HG03060 (cell line): Measurements from ENCODE around the gene SLC29A3.

Experiments
- ATAC-seq: cut with Tn5 transposase; IDR thresholded peaks from one replicate; pipeline ENCODE4 v1.9.1; 2021; ENCODE audit warnings: low read depth, moderate number of reproducible peaks; ENCODE audit not compliant: unreplicated experiment

The SLC29A3 gene

DNA sequence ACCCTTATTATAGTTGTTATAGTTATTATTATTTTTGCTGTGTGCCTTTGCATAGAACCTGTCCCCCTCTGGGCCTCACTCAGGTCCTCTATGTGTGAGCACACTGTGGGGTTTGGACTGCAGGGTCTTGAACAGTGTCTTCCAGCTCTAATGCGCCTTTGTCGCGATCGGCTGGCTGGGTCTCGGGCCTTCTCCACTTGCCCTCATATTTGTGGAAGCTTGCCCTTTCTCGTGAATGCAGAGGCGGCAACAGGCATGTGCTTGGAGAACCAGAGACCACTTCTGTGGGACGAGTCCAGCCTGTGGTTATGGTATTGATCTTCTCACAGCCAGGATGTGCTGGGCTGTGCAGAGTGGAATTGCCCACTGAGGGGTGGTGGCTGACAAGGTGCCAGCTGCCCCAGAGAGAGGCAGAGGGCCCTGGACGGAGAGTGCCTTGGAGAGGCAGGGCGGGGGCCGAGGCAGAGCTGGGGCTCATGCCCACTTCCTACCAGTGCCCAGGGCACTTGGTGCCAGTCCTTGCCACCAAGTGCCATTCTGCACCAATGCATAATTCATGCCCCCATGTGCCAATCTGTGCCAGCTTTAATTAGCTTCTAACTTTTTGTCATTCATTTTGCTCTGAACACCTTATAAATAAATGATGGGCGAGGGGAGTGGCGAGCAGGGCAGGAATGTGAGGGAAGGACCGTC lies 70.9 kb downstream of the SLC29A3 start:
- no peak for ATAC-seq

DNA sequence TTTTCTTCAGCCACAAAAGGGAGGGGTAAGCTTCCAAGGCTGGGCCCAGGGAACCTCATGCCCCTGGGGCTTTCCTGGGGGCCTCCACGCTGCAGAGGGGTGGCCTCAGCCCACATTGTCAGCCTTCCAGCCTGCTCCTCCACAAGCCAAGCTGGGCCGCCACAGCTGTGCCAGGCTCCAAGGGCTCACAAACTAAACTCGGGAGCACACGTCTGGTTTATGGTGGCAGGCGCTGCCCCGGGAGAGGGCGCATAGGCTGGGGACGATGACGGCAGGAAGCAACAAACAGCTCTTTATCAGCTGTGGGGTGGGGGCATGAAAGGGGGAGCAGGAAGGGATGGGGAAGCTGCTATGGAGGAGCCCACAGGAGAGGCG lies 71.4 kb downstream of the SLC29A3 start:
- no peak for ATAC-seq

DNA sequence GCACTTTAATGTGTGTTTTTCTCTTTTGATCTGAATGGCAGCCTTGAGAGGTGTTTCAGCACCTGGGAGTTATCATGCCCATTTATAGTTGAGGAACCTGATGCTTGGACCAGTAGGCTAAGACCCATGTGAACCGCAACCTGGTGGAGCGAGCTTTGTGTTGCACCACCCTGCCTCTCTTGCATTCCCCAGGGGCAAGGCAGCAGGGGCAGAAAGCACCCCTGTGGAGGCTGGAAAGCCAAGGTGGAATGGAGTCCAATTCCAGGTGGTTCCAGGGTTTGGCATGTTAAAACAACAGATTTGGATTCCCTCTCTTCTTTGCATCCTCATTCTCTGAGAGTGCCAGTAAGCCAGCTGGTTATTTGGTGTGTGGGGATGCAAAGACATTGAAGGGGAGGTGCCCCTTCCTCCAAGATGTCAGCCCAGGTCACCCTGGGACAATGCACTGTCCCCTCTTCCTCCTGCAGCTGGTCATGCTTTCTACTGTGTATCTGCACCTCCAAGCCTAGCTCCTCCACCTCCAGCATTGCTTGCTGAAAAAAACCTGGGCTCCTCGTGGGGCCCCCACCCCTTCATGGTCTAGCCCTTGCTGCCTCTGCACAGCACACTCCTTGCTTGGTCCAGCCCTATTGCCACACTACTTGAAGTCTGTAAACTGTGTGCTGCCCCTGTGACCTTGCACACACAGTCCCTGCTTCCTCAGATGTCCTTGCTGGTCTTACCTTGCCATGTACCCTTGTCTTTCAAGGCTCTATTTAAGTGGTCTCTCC lies 72.0 kb downstream of the SLC29A3 start:
- no peak for ATAC-seq

DNA sequence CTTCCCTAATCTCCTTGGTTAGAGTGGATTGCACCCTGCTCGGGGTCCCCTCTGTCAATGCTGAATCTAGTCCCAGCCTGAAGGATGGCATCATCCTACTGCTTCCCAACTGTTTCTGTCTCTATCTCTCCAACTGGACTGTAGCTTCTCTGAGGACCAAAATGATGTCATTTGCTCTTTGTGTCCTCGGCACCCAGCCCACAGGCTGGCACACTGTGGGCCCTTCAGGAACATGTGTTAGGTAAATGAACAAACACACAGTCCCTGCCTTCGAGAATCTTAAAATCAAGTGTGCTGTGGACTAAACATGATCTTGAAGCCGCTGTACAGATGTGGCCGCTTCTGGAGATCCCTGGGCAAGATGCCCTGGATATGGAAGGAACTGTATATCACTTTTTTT lies 72.6 kb downstream of the SLC29A3 start:
- ATAC-seq: no peak

DNA sequence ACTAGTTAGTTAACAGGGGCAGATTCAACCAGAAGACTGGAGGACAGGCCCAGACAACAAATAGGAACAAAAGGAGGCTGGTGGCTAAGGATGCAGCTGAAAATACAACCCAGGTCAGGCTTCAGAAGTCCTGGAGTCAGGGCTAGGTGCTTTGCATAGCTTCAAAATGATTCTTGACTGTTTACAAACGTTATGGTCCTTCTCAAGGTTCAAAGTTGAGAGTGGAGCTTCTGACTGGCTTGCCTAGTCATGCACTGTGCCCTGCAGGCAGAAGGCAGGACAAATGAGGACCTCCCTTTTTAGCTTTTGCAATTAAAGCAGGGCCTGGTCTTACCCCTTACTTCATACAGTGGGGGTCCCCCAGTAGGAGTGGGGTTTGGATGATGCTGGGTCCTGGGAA lies 73.2 kb downstream of the SLC29A3 start:
- ATAC-seq: no peak

DNA sequence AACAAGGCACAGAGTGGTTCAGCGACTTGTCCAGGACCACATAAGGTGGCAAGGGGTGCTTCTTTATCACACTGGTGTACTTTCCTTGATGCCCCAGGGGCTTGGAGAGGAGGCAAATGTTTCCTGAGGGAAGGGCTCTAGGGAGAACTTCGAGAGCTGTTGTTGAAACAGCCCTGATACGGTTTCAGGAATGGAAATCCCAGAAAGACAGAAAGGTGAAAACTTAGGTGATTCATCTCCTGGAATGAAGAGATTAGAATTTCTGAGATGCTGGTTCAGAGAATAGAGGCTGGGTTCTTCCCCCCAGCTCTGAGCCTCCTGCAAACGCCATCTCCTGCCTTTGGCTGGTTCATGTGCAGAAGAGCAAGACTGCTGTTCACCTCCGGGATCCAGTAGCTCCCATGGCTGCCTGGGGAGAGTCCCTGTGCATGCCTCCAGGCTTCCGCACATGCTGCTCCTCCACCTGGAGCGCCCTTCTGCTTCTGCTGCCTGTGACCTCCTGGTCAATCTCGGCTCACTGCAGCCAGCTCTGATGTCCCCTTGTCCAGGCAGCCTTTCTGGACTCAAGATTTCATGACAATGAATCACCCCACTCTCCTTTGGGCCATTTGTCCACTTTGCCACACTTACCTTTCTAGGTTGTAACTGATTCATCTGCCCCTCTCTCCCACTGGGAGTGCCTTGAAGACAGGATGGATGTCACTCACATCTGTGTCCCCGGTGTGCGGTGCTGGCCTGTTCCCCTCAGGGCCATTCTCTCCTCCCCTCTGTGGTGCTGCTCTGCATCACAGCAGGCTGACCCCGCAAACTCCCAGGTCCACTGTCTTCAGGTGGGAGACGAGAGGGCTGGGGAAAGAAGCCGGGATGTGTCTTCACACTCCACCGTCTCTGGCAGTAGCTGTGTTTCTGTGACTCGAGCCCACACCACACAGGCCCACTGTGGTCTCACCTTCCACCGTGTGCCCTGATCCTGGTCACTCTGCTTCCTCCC lies 74.0 kb downstream of the SLC29A3 start:
- ATAC-seq: no peak

DNA sequence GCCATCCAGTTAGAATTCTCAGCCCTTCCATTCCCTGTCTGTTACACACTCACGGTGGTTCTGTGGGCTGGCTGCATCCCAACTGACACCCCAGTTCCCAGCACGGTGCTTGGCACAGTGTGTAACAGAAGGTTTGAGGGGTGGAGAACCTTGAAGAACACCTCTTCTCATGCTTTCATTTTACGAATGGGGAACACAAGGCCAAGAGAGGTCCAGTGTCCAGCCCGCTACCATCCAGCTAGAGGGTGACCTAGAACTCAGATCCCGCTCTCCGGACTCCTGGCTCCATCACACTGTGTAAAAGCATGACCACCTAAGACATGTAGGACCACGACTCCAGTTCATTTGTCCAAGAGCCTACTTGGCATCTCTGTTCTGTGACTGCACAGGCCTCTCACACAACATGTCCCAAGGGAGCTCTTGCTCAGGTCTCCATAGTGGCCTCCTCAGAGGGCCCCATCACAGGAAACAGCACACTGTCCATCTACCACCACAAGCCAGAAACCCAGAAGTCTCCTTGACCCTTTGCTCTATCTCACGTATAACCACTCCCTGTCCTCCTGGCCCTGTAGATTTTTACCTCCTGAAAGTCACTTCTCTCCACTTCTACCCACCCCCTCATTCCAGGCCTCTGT lies 74.9 kb downstream of the SLC29A3 start:
- no peak for ATAC-seq

DNA sequence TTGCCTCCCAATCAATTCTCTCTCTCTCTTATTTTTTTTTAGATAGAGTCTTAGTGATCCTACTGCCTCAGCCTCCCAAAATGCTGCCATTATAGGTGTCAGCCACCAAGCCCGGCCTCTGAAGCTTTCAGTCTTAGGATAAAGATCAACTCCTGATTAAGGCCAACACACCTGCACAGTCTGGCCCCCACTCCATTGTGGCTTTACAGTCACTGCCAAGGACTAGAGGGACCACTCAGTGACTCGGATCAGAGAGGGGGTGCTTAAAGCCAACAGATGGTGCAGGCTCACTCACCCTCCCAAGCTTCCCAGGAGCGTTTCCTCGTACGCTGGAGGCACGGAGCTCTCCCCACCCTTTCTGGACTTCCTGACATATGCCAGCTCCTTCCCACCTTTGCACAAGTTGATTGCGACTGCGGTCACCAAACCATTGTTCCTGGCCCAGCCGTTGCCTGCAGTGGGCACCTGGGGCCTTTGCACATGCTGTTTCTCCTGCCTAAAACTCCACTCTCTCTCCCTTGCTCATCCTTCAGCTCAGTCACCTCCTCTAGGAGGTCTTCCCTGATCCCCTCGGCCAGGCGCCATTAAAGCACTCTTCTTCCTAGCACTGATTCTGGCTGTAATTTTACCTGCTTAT lies 76.0 kb downstream of the SLC29A3 start:
- ATAC-seq: no peak

DNA sequence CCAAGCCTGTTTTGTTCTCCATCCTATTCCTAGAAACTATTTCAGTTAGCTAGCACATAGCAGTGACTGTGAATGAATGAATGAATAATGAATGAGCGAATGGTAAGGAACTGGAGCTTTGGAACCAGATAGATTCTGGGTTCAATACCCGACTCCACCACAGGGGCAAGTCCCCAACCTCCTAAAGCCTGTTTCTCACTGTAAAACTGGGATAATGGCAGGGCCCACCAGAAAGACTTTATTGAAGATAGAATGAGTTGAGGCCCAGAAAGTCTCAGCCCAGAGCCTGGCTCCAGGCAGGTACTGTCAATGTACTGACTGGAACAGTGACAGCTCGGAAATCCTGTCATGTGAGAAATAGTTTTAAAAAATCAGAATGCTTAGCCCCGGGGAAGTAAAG lies 76.6 kb downstream of the SLC29A3 start:
- ATAC-seq: no peak

DNA sequence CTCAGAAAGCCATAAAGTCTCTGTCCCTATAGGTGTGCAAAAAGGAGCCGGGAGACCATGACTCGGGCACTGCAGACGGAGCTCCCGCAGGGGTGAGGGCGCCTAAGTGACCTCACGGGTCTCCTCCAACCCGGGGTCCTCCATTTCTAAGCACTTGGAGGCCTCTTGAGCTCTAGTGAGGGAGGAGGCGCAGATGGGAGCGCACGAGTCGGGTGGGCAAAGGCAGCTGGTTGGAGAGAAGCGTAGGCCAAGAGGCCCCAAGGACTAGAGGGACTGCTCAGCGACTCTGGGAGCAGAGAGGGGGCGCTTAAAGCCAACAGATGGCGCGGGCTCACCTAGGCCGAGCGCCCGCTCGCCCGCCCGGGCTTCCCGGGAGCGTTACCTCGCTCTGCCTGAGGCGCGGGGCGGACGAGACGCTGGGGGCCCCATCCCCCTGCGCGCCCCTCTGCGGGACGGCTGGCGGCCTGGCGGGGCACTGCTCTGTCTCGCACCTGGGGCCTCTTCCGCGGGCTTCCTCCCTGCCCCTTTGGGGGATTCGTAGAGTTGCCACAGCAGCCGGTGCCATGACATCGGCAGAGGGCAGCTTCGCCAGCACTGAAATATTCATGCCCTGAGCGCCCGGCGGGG lies 77.1 kb downstream of the SLC29A3 start:
- no peak for ATAC-seq

DNA sequence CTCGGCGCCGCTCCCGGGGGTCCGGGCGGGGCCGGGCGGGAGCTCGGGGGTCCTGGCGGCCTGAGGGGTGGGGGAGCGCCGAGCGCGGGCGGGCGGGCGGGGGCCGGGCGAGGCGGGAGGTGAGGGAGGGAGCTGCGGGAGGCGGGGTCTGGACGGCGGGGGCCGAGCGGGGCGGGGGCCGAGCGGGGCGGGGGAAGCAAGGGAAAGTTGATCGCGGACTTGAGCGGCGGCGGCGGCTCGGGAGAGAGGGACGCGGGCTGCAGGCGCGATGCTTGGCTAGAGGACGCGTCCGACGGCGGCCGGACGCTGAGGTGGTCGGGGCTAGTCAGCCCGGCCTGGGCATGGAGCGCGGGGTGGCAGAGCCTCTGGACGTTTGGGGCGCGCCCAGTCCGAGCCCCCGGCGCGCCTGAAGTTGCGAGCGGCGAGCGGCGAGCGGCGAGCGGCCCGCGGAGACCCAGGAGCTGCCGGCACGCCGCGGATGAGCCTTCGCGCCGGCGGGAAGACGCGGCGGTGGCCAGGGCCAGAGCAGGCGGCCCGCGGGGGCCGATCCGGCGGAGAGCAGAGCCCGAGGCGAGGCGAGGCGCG lies 77.7 kb downstream of the SLC29A3 start, which contains the start of gene CDH23:
TSS of gene CDH23 (plus strand) at position 210 of the 585 bp plus-strand sequence. CDS start 42,912 bp downstream, outside the sequence.
- ATAC-seq: no peak

DNA sequence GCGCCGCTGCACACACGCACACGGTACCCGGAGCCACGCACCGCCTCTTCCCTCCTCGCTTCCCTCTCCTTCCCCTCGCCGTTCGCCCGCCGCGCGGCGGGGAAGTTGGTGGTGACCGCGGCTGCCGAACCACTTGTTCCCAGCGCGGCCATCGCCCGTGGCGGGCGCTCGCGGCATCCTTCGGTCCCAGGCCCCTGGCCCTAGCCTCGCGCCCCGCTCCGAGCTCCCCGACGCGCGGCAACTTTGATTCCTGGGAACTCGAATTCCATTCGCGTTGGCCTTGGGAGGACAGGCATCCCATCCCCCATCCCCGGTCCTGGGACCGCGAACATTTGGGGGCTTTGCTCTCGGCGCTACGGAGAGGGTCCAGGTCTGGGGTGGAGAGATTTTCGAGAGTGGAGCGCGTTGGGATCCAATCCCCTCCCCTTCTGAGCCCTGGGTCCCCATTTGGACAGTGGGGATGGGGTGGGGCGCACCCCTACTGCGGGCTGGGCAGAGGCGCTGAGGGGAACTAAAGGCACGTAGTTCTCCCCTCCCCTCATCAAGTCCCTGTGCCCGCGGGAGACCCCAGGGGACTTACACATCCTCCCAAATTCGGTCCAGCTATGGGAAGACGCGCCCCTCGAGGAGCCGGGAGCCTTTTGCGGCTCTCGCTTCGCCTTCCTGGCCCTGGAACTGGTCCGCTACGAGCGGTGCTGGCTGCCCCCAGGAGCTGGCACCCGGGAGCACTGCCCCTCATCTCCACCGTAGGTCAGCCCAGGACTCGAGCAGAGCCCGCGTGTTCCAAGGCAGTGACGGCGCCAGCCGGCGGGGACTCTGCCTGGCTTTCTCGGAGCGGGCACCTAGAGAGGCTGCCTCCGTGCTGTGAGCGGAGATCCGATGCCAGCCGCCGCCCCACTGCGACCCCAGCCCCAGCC lies 78.5 kb downstream of the SLC29A3 start:
- no peak for ATAC-seq

DNA sequence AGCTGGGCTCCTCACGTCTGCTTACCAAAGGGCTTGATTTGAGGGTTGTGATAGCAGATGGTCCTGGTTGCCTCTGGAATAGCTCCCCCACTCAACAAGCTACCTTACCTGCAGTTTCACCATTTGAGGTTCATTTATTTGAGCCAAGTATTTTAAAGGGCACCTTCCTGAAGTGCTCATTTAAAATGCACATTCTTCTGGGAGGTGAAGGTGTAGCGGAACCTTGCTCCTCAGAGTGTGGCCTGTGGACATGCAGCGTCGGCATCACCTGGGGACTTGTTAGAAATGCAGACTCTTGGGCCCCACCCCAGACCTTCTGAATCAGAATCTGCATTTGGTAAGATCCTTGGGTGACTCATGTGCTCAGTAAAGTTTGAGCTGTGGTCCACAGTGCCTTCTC lies 79.9 kb downstream of the SLC29A3 start:
- no peak for ATAC-seq

DNA sequence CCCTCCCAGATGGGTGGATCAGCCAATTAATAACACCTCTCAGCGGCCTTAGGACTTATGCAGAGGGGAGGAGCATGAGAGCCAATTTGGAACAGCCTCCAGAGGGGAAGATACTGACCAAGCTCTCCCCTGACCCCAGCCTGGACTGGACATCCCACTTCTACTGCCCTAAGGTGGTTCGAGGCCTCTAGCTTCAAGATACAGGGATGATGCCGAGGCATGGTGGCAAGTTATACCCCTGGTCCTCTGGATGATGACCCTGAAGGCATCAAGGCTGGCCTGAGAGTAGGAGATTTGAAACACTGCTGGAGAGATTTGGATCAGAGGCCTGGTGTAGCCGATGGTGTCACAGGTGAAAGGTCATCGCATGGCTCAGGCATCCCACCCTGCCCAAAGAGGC lies 80.9 kb downstream of the SLC29A3 start:
- no peak for ATAC-seq

DNA sequence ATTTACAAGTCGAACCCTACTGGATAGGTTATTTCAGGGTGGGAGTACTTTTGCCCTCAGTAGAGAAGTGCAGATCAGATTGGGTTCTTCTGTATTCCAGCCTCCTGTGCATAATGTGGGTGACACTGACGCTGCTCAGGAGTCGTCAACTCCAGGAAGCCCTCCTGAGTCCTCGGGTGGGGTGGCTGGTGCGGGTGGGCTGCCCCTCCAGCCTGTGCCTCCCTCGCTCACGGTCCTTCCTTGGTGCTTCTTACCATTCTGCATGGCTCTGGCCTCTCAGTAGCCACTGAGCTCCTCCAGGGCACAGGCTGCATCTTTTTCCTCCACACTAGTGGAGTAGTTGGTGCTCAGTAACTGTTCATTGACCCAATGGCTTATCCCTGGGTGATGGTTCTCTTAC lies 82.0 kb downstream of the SLC29A3 start:
- no peak for ATAC-seq

DNA sequence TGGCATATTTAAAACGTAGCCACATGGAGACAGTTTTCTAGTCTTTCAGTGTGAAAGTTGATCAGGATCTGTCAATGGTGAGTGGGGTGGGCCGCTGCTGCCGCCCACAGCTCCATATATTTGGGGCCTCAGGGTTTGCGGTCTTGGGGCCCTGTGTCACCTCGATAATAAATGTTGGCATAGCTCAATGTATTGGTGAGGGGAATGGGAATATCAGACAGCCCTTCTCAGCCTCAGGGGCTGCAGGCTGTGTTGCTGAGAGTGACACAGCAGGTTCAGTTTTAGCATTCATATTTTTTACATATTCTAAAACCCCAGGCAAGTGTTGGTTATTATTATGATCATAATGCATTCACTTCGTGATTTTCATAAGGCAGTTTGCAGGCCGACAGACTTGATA lies 82.9 kb downstream of the SLC29A3 start:
- no peak for ATAC-seq

DNA sequence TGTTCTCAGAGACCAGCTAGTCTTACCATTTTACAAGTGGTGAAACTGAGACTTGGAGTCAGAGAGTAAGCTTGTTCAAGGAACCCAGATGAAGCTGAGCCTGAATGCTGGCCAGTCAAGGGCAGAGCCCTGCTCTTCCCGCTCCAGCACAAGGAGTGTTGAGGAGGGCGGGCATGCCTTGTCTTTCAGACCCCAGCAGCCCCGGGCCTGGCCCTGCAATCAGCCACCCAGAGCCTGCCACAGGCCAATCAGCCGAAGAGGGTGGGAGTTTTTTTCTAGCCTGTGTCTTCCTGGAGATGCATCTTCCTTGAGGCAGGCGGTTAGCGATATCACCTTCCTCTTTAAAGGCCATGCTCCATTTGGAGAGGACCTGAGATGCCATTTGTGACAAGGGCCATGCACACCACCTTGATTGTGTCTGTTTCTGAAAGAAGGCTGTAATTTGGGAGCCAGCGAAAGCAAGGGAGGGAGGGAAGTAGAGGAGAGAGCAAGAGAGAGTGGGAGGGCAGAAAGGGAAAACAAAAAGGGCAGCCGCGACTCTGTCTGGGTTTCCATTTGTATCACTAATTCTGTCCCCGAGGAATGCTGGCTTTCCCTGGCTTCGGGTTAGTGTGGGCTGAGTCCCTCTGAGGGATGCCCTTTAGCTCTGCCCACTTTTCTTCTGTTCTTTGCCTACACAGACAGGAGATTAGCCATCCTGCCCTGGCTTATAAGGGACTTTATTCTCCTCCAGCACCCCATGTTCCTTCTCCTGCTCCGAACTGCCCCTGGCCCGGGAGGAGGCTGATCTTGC lies 85.6 kb downstream of the SLC29A3 start:
- ATAC-seq: no peak
